ENCODE measurements around the gene STXBP6. TPM values are rescaled to one million over a fixed set of nuclear protein-coding genes. Genes with fewer than 3 reads are reported as not detected.
A peak's percentile ranks its signal among the peaks of the same experiment; 100 is the strongest.

The STXBP6 gene
- total RNA-seq, 1 donor from 2014 or later, result 6.8 TPM

- Mint-ChIP-seq H3K4me1 (peaks cover 5% of the 10 kb centered on the region), H3K27ac (ENCODE audit: unreplicated experiment) (no peak overlapping the region)
- peak; percentile 15 for TF ChIP-seq CTCF (conservative IDR thresholded peaks at IDR 0.05)
Observed at GRCh38 chr14:24852312-24853060, 197.5 kb downstream of the STXBP6 start.

GRCh38 chr14:24851837-24852236 lies 198.1 kb downstream of the STXBP6 start:
- no peak for TF ChIP-seq CTCF (conservative IDR thresholded peaks at IDR 0.05)
- Mint-ChIP-seq H3K36me3 (ENCODE audit: low read depth) (no peaks in the 10 kb centered on the region), H3K27me3 (ENCODE audit: low read depth) (no peaks in the 10 kb centered on the region), H3K4me3 (no peak overlapping the region), H3K9me3 (no peaks in the 10 kb centered on the region), H3K27ac (ENCODE audit: unreplicated experiment) (no peak overlapping the region), H3K4me1 (peaks cover 5% of the 10 kb centered on the region)
- no peak for DNase-seq (ENCODE audit: low read depth, low spot score)

More at GRCh38 chr14:24852312-24853060, 197.5 kb downstream of the STXBP6 start:
- no peaks in the 10 kb centered on the region for H3K27me3 Mint-ChIP-seq (ENCODE audit: low read depth)
- no peaks in the 10 kb centered on the region for H3K9me3 Mint-ChIP-seq
- H3K36me3 Mint-ChIP-seq (ENCODE audit: low read depth), result no peaks in the 10 kb centered on the region
- H3K4me3 Mint-ChIP-seq, result no peak overlapping the region
- no peak for DNase-seq (ENCODE audit: low read depth, low spot score)

GRCh38 chr14:24851406-24851805 lies 198.5 kb downstream of the STXBP6 start:
- H3K27ac Mint-ChIP-seq (ENCODE audit: unreplicated experiment), result no peak overlapping the region
- no peaks in the 10 kb centered on the region for H3K9me3 Mint-ChIP-seq
- no peak for TF ChIP-seq CTCF (conservative IDR thresholded peaks at IDR 0.05)
- no peaks in the 10 kb centered on the region for H3K36me3 Mint-ChIP-seq (ENCODE audit: low read depth)
- H3K27me3 Mint-ChIP-seq (ENCODE audit: low read depth), result no peaks in the 10 kb centered on the region
- DNase-seq (ENCODE audit: low read depth, low spot score), result no peak
- peaks cover 5% of the 10 kb centered on the region for H3K4me1 Mint-ChIP-seq
- H3K4me3 Mint-ChIP-seq, result no peak overlapping the region

GRCh38 chr14:24850072-24850471 lies 199.9 kb downstream of the STXBP6 start:
- Mint-ChIP-seq H3K27ac (ENCODE audit: unreplicated experiment) (no peak overlapping the region), H3K9me3 (no peaks in the 10 kb centered on the region), H3K27me3 (ENCODE audit: low read depth) (no peaks in the 10 kb centered on the region), H3K36me3 (ENCODE audit: low read depth) (no peaks in the 10 kb centered on the region), H3K4me1 (peaks cover 16% of the 10 kb centered on the region), H3K4me3 (no peak overlapping the region)
- no peak for DNase-seq (ENCODE audit: low read depth, low spot score)
- TF ChIP-seq CTCF (conservative IDR thresholded peaks at IDR 0.05), result no peak

- no peaks in the 10 kb centered on the region for H3K36me3 Mint-ChIP-seq (ENCODE audit: low read depth)
- H3K27ac Mint-ChIP-seq (ENCODE audit: unreplicated experiment), result no peak overlapping the region
- peaks cover 16% of the 10 kb centered on the region for H3K4me1 Mint-ChIP-seq
- H3K4me3 Mint-ChIP-seq, result no peak overlapping the region
- no peak for DNase-seq (ENCODE audit: low read depth, low spot score)
- H3K9me3 Mint-ChIP-seq, result no peaks in the 10 kb centered on the region
- no peak for TF ChIP-seq CTCF (conservative IDR thresholded peaks at IDR 0.05)
- no peaks in the 10 kb centered on the region for H3K27me3 Mint-ChIP-seq (ENCODE audit: low read depth)
Observed at GRCh38 chr14:24849471-24849870, 200.5 kb downstream of the STXBP6 start.
